Chondrocyte (in vitro differentiated cells): ENCODE measurements around the gene LARP4B. TPM values are rescaled to one million over a fixed set of nuclear protein-coding genes. Genes with fewer than 3 reads are reported as not detected.

Source experiments
- DNase-seq: peaks from one replicate; pipeline ENCODE4 v3.0.0; 2021; ENCODE audit warnings: mixed read lengths, low spot score
- H3K27ac Mint-ChIP-seq: one replicate; pipeline ENCODE4 v1.8.0; 2021; ENCODE audit warnings: mild to moderate bottlenecking, moderate library complexity, mixed read lengths; ENCODE audit not compliant: unreplicated experiment
- H3K27me3 Mint-ChIP-seq: 2 replicates; pipeline ENCODE4 v1.8.0; 2021; ENCODE audit warnings: low read depth, mixed read lengths
- H3K36me3 Mint-ChIP-seq: 2 replicates; pipeline ENCODE4 v1.8.0; 2021; ENCODE audit warnings: low read depth, mixed read lengths
- H3K4me1 Mint-ChIP-seq: 2 replicates; pipeline ENCODE4 v1.8.0; 2021; ENCODE audit warnings: low read depth, mild to moderate bottlenecking, mixed read lengths
- H3K4me3 Mint-ChIP-seq: one replicate; pipeline ENCODE4 v1.8.0; 2021; ENCODE audit warnings: mild to moderate bottlenecking, moderate library complexity, mixed read lengths; ENCODE audit not compliant: unreplicated experiment
- H3K9me3 Mint-ChIP-seq: 2 replicates; pipeline ENCODE4 v1.8.0; 2021; ENCODE audit warnings: low read depth, mixed read lengths
- total RNA-seq: library from RNA; stranded (reverse); gene quantifications from 3 replicates; pipeline ENCODE4 v1.2.1, GENCODE V29; 2021
- TF ChIP-seq, protein P1 (sequence below): fragments of 200-600 bp; sonication (generic); IDR thresholded peaks from 2 replicates; pipeline ENCODE4 v1.5.0; 2021; ENCODE audit warnings: antibody characterized with exemption, mild to moderate bottlenecking, moderate library complexity

The LARP4B gene
- total RNA-seq, 1 donor from 2014 or later, result 67.1 TPM

DNA sequence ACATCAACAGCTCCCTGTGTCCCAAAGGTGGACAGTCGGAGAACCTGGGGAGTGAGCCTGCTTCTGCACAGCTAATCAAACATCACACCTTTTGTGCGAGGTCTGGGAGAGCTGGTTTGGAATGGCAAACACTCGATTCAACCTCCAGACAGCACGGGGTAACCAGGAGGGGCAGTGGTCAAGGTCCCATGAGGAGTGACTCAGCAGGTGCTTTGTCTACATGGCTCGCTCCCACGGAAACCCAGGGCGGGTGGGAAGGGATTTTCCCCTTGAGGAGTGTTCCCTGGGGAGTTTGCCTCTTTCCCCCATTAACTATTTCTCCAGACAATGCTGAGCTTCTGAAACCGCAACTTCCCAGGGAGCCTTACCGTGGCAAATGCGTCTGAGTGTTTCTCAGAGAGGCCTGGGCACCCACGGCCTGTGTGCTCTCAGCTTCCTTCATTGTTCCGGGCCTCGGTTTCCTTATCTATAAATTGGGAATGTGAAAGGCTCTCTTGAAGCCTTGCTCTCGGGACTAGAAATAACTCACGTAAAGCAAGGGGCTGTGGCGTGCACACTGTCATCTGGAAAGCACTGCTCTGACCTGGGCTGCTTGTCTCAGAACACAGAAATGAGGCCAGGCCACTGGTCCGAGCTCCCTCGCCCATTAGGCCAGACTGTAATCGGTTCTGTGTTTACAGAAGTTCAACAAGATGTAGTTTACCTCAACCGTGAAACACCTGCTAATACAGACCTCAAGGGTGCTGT lies 42.7 kb upstream of the LARP4B start:
- Mint-ChIP-seq H3K9me3 (peaks cover 16% of the 10 kb centered on the region), H3K4me3 (no peak overlapping the region), H3K4me1 (peaks cover 17% of the 10 kb centered on the region), H3K27ac (no peak overlapping the region), H3K27me3 (no peaks in the 10 kb centered on the region), H3K36me3 (peaks cover 9% of the 10 kb centered on the region)
- TF ChIP-seq, protein P1, sequence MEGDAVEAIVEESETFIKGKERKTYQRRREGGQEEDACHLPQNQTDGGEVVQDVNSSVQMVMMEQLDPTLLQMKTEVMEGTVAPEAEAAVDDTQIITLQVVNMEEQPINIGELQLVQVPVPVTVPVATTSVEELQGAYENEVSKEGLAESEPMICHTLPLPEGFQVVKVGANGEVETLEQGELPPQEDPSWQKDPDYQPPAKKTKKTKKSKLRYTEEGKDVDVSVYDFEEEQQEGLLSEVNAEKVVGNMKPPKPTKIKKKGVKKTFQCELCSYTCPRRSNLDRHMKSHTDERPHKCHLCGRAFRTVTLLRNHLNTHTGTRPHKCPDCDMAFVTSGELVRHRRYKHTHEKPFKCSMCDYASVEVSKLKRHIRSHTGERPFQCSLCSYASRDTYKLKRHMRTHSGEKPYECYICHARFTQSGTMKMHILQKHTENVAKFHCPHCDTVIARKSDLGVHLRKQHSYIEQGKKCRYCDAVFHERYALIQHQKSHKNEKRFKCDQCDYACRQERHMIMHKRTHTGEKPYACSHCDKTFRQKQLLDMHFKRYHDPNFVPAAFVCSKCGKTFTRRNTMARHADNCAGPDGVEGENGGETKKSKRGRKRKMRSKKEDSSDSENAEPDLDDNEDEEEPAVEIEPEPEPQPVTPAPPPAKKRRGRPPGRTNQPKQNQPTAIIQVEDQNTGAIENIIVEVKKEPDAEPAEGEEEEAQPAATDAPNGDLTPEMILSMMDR, result no peak
- DNase-seq, result no peak

- no peak overlapping the region for H3K27ac Mint-ChIP-seq
Observed at GRCh38 chr10:972763-973162, 41.3 kb upstream of the LARP4B start.

DNA sequence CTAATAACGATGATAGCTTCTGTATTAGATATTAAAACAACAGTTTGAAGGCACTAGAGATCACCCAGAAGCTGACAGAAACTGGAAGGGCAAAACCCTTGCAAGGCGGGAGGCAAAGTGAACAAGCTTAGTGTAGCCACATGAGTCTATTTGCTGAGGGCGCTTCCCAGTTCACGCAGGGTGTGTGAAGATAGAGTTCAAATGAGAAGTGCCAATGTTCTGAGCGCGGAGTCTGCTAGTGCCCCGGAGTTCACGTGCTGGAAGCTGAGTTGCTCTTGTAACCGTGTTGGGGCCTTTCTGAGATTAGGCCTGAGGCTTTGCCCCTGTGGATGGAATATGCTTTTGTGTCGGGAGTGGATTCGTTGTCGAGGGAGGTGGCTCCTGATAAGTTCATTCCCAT lies 40.1 kb upstream of the LARP4B start:
- no peak overlapping the region for H3K4me3 Mint-ChIP-seq
- no peak overlapping the region for H3K27ac Mint-ChIP-seq
- DNase-seq, result no peak
- no peaks in the 10 kb centered on the region for H3K27me3 Mint-ChIP-seq
- peaks cover 2% of the 10 kb centered on the region for H3K36me3 Mint-ChIP-seq
- peaks cover 17% of the 10 kb centered on the region for H3K4me1 Mint-ChIP-seq
- H3K9me3 Mint-ChIP-seq, result peaks cover 2% of the 10 kb centered on the region
- TF ChIP-seq, protein P1, result no peak

More at GRCh38 chr10:972763-973162, 41.3 kb upstream of the LARP4B start:
- DNase-seq, result no peak
- H3K9me3 Mint-ChIP-seq, result peaks cover 4% of the 10 kb centered on the region
- peaks cover 3% of the 10 kb centered on the region for H3K36me3 Mint-ChIP-seq
- H3K4me3 Mint-ChIP-seq, result no peak overlapping the region
- H3K4me1 Mint-ChIP-seq, result peaks cover 17% of the 10 kb centered on the region
- TF ChIP-seq, protein P1, result no peak
- H3K27me3 Mint-ChIP-seq, result no peaks in the 10 kb centered on the region

DNA sequence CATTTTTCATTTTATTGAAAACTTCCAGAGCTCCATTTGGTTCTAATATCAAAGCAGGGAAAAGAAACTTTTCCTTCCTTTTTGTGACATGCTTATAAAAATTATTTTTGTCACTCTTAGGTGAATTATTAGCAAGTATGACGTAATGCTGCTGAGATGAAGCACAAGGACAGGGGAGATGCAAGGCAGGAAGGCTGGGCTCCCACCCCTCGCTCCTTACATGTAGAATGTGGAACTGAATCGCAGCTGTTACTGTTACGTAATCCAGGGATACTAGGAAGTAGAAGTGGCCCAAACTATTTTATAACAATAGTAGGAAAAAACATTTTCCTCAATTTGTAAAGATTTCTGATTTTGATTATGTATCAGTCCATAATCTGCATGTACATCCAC lies 39.6 kb upstream of the LARP4B start:
- H3K27ac Mint-ChIP-seq, result no peak overlapping the region
- DNase-seq, result no peak

DNA sequence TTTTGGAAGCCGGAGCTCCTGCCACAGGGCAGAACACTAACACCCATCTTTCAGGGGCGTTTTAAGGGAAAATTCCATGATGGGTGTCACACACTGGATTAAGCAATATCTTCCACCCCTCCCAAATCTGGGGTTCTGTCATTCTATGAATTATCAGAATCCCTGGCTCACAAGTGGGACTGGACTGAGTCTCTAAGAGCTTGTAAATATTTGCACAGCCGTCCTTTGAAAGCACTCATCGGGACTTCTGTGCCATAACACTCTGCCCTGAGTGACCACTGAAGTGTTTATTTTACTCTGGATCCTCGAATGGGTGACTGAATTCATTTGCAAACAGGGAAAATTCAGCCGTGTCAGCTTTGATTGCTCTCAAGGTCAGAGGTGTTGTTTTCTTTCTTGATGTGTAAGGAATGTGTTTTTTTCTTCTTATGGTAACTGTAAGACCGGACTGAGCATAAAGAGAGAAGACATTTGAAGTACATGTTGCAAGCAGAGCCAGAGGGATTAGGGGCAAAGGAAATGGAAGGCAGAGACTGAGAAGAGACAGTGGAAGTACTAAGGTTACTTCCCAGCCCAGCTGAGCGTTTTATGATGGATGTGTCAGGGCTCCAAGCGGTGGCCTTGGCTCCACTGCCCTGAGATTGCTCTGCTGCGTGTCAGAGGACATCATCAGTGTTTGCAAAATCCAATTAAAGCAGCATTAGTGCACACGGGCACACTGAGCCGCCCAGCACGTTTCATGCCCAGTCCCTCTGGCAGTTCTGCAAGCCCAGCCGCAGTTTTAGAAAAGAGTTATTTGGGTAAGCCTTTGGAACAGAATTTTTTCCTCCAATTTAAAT lies 39.0 kb upstream of the LARP4B start:
- peaks cover 17% of the 10 kb centered on the region for H3K4me1 Mint-ChIP-seq
- peak overlapping the region; percentile 33 for H3K4me3 Mint-ChIP-seq
- H3K36me3 Mint-ChIP-seq, result no peaks in the 10 kb centered on the region
- DNase-seq, result no peak
- TF ChIP-seq, protein P1, result no peak
- peak overlapping the region; percentile 58 for H3K27ac Mint-ChIP-seq
- no peaks in the 10 kb centered on the region for H3K9me3 Mint-ChIP-seq
- no peaks in the 10 kb centered on the region for H3K27me3 Mint-ChIP-seq

More for the DNA sequence above, 39.6 kb upstream of the LARP4B start:
- Mint-ChIP-seq H3K27me3 (no peaks in the 10 kb centered on the region), H3K36me3 (no peaks in the 10 kb centered on the region), H3K9me3 (no peaks in the 10 kb centered on the region), H3K4me1 (peaks cover 17% of the 10 kb centered on the region), H3K4me3 (no peak overlapping the region)
- TF ChIP-seq, protein P1, result no peak
